ENCODE data around the gene CSH1. TPM values are rescaled to one million over a fixed set of nuclear protein-coding genes. Genes with fewer than 3 reads are reported as not detected.
"Not testable (repeated sequence)": the region's sequence is repeated elsewhere in the genome, so short reads cannot be mapped to it uniquely, and the experiment has no call there.

CSH1 gene
- polyA plus RNA-seq (2011; rRNA removed): not detected in 2 replicates
- not detected in 2 replicates for polyA minus RNA-seq (2011; rRNA and poly(A)+ RNA removed)

DNA sequence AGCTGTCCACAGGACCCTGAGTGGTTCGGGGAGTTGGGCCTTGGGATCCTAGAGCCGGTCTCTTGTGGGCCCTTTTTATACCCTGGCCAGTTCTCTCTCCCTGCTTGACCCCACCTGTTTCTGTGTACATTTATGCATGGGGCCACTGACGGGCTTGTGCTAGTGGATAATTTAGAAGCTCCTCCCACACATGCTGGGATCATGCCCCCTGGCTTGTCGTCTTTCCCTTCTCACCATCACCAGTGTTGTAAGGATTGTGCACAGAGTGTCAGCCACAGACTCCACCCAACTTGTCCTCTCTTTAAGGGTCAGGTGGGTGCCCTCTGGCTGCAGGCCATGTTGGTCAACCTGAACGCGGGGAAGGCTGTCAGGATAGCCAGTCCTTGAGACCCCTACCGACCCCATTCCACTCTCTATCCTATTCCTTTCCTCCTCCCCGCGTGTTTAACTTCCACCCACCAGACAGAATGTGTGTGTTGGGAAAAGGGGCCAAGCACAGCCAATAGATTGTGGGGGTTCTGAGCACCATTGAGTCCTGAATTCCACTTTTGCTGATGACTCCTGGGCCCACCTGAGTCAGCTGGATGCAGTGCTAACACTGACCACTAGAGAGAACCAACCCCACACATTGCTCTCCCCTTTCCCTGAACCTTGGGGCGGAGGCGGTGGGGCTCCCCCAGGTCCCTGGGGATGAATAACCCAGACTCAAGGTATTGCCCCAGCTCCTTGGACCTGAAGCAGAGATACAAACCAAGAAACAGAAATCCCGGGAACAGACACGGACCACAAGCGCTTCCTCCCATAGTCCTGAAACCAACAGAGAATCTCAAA lies at the start of gene CSH1:
Gene CSH1 (minus strand): TSS at position 51 of the 831 bp plus-strand sequence. CDS start 63 bp downstream, outside the sequence.
- H3K36me3 ChIP-seq (ENCODE audit: control insufficient read depth, insufficient read depth, low read length); H3K27me3 ChIP-seq (ENCODE audit: control insufficient read depth, insufficient read depth, low read length); POLR2A ChIA-PET; DNase-seq (ENCODE audit: low read depth); H3K4me3 ChIP-seq (ENCODE audit: low read depth, low read length); CTCF ChIA-PET: not testable (repeated sequence)

DNA sequence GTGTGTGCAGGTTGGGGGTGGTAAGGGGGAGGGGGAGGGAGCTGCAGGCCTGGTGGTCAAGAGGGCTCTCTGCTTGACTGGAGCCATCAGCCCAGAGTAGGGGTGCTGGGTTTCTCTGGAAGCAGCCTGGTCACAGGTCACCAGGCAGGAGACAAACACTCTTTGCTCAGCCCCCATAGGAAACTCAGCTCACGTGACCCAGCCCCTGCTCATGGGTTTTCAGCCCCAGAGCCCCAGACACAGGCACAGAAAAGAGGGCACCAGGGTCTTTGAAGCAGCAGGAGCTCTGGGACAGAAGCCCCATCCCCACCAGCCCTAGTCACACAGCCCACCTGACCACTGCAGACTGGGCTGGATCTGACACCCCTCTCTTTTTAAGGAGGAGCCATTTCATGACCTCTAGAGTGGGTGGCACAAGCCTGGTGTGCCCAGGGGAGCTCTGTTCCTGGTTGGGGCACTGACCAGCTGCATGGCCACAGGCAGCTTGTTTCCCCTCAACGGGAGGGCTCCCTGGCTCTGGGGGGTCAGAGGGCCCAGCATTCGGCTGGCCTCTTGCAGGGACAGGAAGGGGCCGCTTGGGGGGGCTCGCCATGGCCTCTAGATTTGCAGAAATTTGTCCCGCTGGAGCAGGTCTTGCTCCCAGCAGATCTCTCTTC lies 49.5 kb upstream of the CSH1 start:
- TF ChIP-seq, protein P1, sequence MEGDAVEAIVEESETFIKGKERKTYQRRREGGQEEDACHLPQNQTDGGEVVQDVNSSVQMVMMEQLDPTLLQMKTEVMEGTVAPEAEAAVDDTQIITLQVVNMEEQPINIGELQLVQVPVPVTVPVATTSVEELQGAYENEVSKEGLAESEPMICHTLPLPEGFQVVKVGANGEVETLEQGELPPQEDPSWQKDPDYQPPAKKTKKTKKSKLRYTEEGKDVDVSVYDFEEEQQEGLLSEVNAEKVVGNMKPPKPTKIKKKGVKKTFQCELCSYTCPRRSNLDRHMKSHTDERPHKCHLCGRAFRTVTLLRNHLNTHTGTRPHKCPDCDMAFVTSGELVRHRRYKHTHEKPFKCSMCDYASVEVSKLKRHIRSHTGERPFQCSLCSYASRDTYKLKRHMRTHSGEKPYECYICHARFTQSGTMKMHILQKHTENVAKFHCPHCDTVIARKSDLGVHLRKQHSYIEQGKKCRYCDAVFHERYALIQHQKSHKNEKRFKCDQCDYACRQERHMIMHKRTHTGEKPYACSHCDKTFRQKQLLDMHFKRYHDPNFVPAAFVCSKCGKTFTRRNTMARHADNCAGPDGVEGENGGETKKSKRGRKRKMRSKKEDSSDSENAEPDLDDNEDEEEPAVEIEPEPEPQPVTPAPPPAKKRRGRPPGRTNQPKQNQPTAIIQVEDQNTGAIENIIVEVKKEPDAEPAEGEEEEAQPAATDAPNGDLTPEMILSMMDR (IDR thresholded peaks at IDR 0.05; ENCODE audit: insufficient read depth, low read depth, low read length): no peak
- Histone ChIP-seq H3K27me3 (ENCODE audit: control insufficient read depth, insufficient read depth, low read length) (peaks cover 1% of the 10 kb centered on the region; the same call in 1 of the 2 replicates), H3K36me3 (ENCODE audit: control insufficient read depth, insufficient read depth, low read length) (no peaks in the 10 kb centered on the region), H3K4me3 (ENCODE audit: low read depth, low read length) (no peak overlapping the region)
- CTCF ChIA-PET: interaction anchor here (0.6 to 3.1 kb wide), 36 partner anchors 8 to 1759 kb away, joined by 3 to 42 read pairs (median 5); partner anchors contain the start of genes CD79B, CSHL1 and GH1
- no peak for DNase-seq (ENCODE audit: low read depth)
- POLR2A ChIA-PET: no interaction called here

DNA sequence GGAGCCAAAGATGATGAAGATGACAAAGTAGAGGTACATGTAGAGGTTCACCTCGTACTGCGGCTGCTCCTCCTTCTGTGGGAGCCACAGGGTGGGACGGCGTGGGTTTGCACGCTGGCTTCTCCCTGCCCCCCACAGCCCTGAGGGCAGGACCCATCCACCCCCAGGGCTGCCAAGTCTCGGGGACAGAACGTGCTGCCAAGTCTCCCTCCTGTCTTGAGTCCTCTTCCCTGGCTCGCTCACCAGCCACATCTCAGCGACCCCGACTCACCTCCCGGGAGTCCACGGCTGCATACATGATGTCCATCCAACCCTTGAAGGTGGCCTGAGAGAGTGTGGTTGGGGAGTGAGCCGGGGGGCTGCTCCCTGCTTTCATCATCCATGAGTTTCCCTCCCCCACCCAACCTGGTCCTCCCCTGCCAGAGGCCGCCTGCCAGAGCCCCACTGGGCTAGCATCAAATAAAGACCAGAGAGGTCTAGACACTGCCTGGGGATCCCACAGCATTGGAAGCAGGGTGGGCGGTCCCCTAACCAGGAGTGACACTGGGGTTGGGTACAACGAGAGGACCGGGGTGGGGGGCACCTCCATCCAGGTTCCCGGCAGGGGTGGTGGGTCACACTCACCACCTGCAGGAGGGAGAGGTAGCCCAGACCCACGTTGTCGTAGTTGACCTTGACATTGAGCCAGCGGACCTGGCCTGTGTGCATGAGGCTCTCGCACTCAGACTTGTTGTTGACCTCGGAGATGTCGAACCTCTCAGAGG lies 48.5 kb upstream of the CSH1 start:
- TF ChIP-seq, protein P1 (IDR thresholded peaks at IDR 0.05; ENCODE audit: insufficient read depth, low read depth, low read length): no peak
- Histone ChIP-seq H3K36me3 (ENCODE audit: control insufficient read depth, insufficient read depth, low read length) (no peaks in the 10 kb centered on the region), H3K27me3 (ENCODE audit: control insufficient read depth, insufficient read depth, low read length) (peaks cover 1% of the 10 kb centered on the region; the same call in 1 of the 2 replicates), H3K4me3 (ENCODE audit: low read depth, low read length) (no peak overlapping the region)
- DNase-seq (ENCODE audit: low read depth): no peak
- ChIA-PET CTCF (interaction anchor here (0.6 to 3.1 kb wide), 10 partner anchors 8 to 84 kb away, joined by 3 to 42 read pairs (median 14); partner anchors contain the start of genes CSHL1, GH1 and ICAM2), POLR2A (no interaction called here)

DNA sequence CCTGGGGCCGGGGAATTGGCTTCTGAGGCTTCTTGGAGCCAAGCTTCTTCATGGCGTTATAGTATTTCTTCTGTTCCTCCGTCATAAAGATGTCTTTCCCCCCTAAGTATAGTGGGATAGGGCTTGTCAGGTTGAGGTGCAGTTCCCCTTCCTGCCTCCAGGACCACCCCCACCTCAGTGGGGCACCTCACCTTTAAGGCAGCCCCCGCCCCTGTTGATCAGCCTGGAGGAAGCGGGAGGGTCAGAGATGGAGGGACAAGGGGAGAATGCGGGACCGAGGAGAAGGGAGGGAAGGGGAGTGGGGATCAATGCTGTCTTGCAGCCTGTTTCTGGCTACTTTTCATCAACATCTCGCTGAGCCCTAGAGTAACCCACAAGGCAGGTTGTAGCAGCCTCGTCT lies 47.4 kb upstream of the CSH1 start:
- no peaks in the 10 kb centered on the region for H3K36me3 ChIP-seq (ENCODE audit: control insufficient read depth, insufficient read depth, low read length)
- CTCF ChIA-PET: interaction anchor here (1.0 to 2.2 kb wide), 5 partner anchors 9 to 190 kb away, joined by 3 to 6 read pairs (median 4); partner anchors contain the start of gene ICAM2
- POLR2A ChIA-PET: no interaction called here
- TF ChIP-seq, protein P1 (IDR thresholded peaks at IDR 0.05; ENCODE audit: insufficient read depth, low read depth, low read length): peak; percentile 9; the same call in 1 of the 2 replicates
- no peaks in the 10 kb centered on the region; the same call in 1 of the 2 replicates for H3K27me3 ChIP-seq (ENCODE audit: control insufficient read depth, insufficient read depth, low read length)
- no peak for DNase-seq (ENCODE audit: low read depth)
- H3K4me3 ChIP-seq (ENCODE audit: low read depth, low read length): no peak overlapping the region

DNA sequence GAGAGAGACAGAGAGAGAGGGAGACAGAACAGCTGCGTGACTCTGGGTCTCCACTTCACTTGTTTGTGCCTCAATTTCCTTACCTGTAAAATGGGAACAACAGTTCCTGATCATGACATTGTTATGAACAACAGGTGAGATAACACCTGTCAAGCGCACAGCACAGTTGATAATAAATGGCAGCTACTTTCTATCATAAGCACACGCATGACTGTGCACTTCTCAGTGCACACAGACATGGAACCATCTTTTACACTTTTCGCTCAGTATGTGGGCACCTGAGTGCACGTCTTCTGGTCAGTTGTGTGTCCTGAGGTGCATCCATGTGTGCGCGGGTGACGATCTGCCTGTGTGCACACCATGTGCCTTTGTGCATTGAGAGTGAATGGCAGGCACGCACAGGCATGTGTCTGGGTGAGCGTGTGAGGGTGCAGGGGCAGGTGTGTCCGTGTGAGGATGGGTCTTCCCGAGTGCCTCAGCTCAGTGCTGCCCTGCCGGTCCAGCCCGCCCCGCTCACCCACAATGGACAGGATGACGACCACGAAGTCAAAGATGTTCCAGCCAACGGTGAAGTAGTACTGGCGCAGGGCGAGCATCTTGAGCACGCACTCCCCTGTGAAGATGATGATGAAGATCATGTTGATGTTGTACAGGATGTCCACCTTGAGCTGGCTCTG lies 46.1 kb upstream of the CSH1 start:
- Histone ChIP-seq H3K27me3 (ENCODE audit: control insufficient read depth, insufficient read depth, low read length) (no peaks in the 10 kb centered on the region; the same call in 1 of the 2 replicates), H3K36me3 (ENCODE audit: control insufficient read depth, insufficient read depth, low read length) (no peaks in the 10 kb centered on the region), H3K4me3 (ENCODE audit: low read depth, low read length) (no peak overlapping the region)
- DNase-seq (ENCODE audit: low read depth): no peak
- TF ChIP-seq, protein P1 (IDR thresholded peaks at IDR 0.05; ENCODE audit: insufficient read depth, low read depth, low read length): no peak
- ChIA-PET CTCF (interaction anchor here (1.0 to 2.2 kb wide), 4 partner anchors 11 to 191 kb away, joined by 3 to 6 read pairs (median 4); no protein-coding TSS in a partner anchor), POLR2A (no interaction called here)

Data from BJ (cell line).